Adrenal gland (tissue), 12 donors: Measurements from ENCODE around the gene CD70. TPM values are rescaled to one million over a fixed set of nuclear protein-coding genes. Genes with fewer than 3 reads are reported as not detected.
"Not testable (repeated sequence)": the region's sequence is repeated elsewhere in the genome, so short reads cannot be mapped to it uniquely, and the experiment has no call there.

Experiments used
- DNase-seq, 7 donors: peaks; one replicate each; pipeline ENCODE4 v3.0.0-alpha.2; 2019 to 2020
- H3K27ac ChIP-seq, 5 donors: fragments of 200-600 bp; sonication (generic) in 4 of 5; 1 replicate in 3 of 5; 2 replicates in 2 of 5; pipeline versions ENCODE4 v1.5.1 to v1.8.0; 2016 to 2020; ENCODE audit warnings: mild to moderate bottlenecking in 1 of 5
- H3K27me3 ChIP-seq: fragments of 200-600 bp; 2 replicates; pipeline ENCODE4 v1.8.0; 2021
- H3K36me3 ChIP-seq, 2 donors: fragments of 200-600 bp; replicated peaks in 1 of 2; 1 replicate in 1 of 2; 2 replicates in 1 of 2; pipeline versions ENCODE4 v1.5.1 to v1.8.0; 2018 to 2022
- H3K4me1 ChIP-seq, 2 donors: fragments of 200-600 bp; replicated peaks in 1 of 2; 1 replicate in 1 of 2; 2 replicates in 1 of 2; pipeline versions ENCODE4 v1.5.1 to v1.8.0; 2018 to 2021
- H3K4me3 ChIP-seq, 4 donors: fragments of 200-600 bp; sonication (generic) in 3 of 4; one replicate each; pipeline ENCODE4 v1.5.1; 2016 to 2018
- H3K9me3 ChIP-seq, 3 donors: fragments of 200-600 bp; sonication (generic) in 1 of 3; replicated peaks in 1 of 3; 1 replicate in 2 of 3; 2 replicates in 1 of 3; pipeline versions ENCODE4 v1.5.1 to v1.8.0; 2016 to 2021
- POLR2A ChIP-seq, 2 donors: fragments of 450-650 bp; IDR thresholded peaks; one replicate each; pipeline ENCODE4 v1.6.1; 2017; ENCODE audit warnings: antibody characterized with exemption in 2 of 2, mild to moderate bottlenecking in 2 of 2, moderate library complexity in 1 of 2
- WGBS, 4 donors: extraction: QIAGEN DNeasy Blood & Tissue Kit in 2 of 4; methylation state at CpG; one replicate each; pipeline versions ENCODE4 v1.1.5 to v1.1.7; 2013 to 2017; 5-methylcytosine and 5-hydroxymethylcytosine counted together
- intact Hi-C, 2 donors: fragments of 100-400 bp; cut with DNase I; formaldehyde crosslinking; loops; one replicate each; pipeline versions ENCODE4 v1.14.1 to v1.15.0; 2022 to 2023
- polyA plus RNA-seq, 3 donors: library from polyadenylated mRNA; stranded (reverse); fragments of 200-250 nt in 2 of 3; fragments of 350-450 nt in 1 of 3; fragmentation: Illumina TruSeq in 1 of 3; extraction: RNeasy Lipid Tissue Mini Kit (QIAGEN cat#74804) in 1 of 3; gene quantifications; one replicate each; pipeline ENCODE4 v1.2.3, GENCODE V29; 2013 to 2014
- total RNA-seq, 9 donors: library from RNA; depleted of rRNA in 4 of 9; stranded (reverse); fragments of >200 nt in 4 of 9; fragments of 120-200 nt in 1 of 9; fragmentation: NEBNext Ultra II Directional in 1 of 9; extraction: Animal tissue kit (Norgen Biotek cat#: 25700) in 1 of 9; gene quantifications; one replicate each; pipeline versions ENCODE4 v1.1.0 to v1.2.4, GENCODE V29; 2013 to 2023
- TF ChIP-seq, protein P1 (sequence below), 6 experiments: fragments of 450-650 bp in 4 of 6; fragments of 200-600 bp in 2 of 6; sonication (generic) in 1 of 6; IDR thresholded peaks; 1 replicate in 5 of 6; 2 replicates in 1 of 6; pipeline versions ENCODE4 v1.5.1 to v1.8.0; 2016 to 2021; ENCODE audit warnings: antibody characterized with exemption in 6 of 6, mild to moderate bottlenecking in 2 of 6, moderate library complexity in 1 of 6
- donor health status: healthy with polysubstance abuse.
- donor health status: Bipolar disorder and iron deficiency.
- donor health status: DM: yes; HTN: yes; CAD: no.
- donor health status: DM: no; HTN: no; CAD: no.
- donor health status: DM: no; HTN: no; CAD: no.
- donor health status: DM: yes; HTN: yes; CAD: no.

CD70 gene
- total and polyA plus RNA-seq, 12 donors: 0.27 to 0.34 TPM; not detected in 10

- DNase-seq: no peak
- Histone ChIP-seq H3K36me3 (no peaks in the 10 kb centered on the region), H3K4me1 (no peaks in the 10 kb centered on the region), H3K9me3 (no peaks in the 10 kb centered on the region), H3K27me3 (peaks cover 14% of the 10 kb centered on the region), H3K27ac (no peak overlapping the region), H3K4me3 (no peak overlapping the region)
- intact Hi-C loops: no loop called here
- TF ChIP-seq, protein P1, sequence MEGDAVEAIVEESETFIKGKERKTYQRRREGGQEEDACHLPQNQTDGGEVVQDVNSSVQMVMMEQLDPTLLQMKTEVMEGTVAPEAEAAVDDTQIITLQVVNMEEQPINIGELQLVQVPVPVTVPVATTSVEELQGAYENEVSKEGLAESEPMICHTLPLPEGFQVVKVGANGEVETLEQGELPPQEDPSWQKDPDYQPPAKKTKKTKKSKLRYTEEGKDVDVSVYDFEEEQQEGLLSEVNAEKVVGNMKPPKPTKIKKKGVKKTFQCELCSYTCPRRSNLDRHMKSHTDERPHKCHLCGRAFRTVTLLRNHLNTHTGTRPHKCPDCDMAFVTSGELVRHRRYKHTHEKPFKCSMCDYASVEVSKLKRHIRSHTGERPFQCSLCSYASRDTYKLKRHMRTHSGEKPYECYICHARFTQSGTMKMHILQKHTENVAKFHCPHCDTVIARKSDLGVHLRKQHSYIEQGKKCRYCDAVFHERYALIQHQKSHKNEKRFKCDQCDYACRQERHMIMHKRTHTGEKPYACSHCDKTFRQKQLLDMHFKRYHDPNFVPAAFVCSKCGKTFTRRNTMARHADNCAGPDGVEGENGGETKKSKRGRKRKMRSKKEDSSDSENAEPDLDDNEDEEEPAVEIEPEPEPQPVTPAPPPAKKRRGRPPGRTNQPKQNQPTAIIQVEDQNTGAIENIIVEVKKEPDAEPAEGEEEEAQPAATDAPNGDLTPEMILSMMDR (IDR thresholded peaks at IDR 0.05): no peak
- no peak for TF ChIP-seq POLR2A (IDR thresholded peaks at IDR 0.05)
- WGBS, 4 donors: 78 to 82% (median 81%) methylated on average over 11 of the region's 11 CpGs
These were observed 14.0 kb upstream of the CD70 start for GRCh38 chr19:6604906-6605305.

DNA sequence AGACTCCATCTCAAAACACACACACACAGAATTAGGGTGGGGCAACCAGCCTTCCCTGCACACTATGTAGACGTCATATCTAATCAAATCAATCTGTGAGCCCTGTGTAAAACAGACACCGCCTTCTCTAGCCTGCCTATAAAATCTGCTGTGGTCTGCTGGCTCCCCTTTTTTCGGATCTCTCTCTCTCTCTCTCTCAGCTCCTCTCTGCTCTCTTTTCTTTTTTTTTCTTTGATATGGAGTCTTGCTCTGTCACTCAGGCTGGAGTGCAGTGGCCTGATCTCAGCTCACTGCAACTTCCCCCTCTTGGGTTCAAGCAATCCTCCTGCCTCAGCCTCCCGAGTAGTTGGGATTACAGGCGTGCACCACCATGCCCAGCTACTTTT lies 11.8 kb upstream of the CD70 start:
- WGBS, 4 donors: 74 to 80% (median 76%) methylated on average over 5 of the region's 5 CpGs
- Histone ChIP-seq H3K9me3 (no peaks in the 10 kb centered on the region), H3K4me3 (no peak overlapping the region), H3K27me3 (peaks cover 4% of the 10 kb centered on the region), H3K27ac (no peak overlapping the region), H3K36me3 (no peaks in the 10 kb centered on the region), H3K4me1 (no peaks in the 10 kb centered on the region)
- intact Hi-C loops: no loop called here
- no peak for DNase-seq
- TF ChIP-seq, protein P1 (IDR thresholded peaks at IDR 0.05): no peak
- no peak for TF ChIP-seq POLR2A (IDR thresholded peaks at IDR 0.05)

DNA sequence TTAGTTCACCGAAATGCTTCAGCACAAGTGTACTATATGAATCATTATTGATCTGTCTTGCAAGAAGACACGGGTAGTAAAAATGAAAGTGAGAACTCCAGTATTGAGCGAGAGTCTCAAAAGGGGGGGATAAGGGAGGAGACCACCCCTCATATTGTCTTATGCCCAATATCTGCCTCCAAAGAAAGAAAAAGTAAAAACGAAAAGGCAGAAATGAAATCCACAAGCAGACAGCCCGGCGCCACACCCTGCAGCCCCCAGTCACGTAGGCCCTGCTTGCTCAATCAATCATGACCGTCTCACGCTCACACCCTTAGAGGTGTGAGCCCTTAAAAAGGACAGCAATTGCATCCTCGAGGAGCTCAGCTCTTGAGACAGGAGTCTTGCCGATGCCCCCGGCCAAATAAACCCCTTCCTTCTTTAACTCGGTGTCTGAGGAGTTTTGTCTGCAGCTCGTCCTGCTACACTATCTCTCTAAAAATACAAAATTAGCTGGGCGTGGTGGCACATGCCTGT lies 10.6 kb upstream of the CD70 start:
- 70 to 74% (median 72%) methylated on average over 15 of the region's 15 CpGs for WGBS, 4 donors
- H3K36me3 ChIP-seq, DNase-seq, H3K27me3 ChIP-seq, intact Hi-C loops, H3K27ac ChIP-seq, H3K4me3 ChIP-seq, H3K9me3 ChIP-seq, H3K4me1 ChIP-seq: not testable (repeated sequence)

- intact Hi-C loops, DNase-seq, H3K9me3 ChIP-seq, H3K27me3 ChIP-seq, H3K36me3 ChIP-seq, H3K27ac ChIP-seq, H3K4me3 ChIP-seq, H3K4me1 ChIP-seq: not testable (repeated sequence)
- WGBS, 4 donors: 75 to 83% (median 81%) methylated on average over 10 of the region's 10 CpGs
These were observed 10.1 kb upstream of the CD70 start for GRCh38 chr19:6600951-6601536.

DNA sequence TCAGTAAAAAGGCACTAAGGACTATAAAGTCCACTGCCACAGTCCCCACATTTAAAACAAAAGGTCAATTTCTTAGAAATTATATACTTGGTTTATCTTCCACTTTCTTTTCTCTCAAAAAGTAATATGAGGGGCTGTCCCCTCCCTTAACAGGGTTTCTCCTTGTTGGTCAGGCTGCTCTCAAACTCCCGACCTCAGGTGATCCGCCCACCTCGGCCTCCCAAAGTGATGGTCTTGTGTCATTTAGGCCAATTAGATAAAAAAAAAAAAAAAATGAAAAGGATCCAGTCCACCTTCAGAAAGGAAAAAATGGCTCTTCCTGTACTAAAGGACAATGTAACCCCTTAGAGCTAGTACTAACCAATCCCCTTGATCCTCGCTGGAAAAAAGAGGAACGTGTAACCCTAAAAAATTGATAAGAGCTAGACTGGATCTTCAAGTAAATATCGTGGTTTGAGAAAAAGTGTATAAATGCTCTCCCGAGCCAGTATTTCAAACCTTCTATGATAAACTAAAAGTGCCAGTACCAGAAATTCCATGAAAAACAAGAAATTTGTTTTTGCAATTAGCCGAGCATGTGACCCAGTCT lies 9.0 kb upstream of the CD70 start:
- intact Hi-C loops: no loop called here
- Histone ChIP-seq H3K4me1 (no peaks in the 10 kb centered on the region), H3K27ac (no peak overlapping the region), H3K9me3 (no peaks in the 10 kb centered on the region), H3K36me3 (no peaks in the 10 kb centered on the region), H3K27me3 (no peaks in the 10 kb centered on the region), H3K4me3 (no peak overlapping the region)
- DNase-seq: no peak
- WGBS, 4 donors: 76 to 81% (median 78%) methylated on average over 8 of the region's 8 CpGs
- TF ChIP-seq, protein P1 (IDR thresholded peaks at IDR 0.05): no peak
- no peak for TF ChIP-seq POLR2A (IDR thresholded peaks at IDR 0.05)

DNA sequence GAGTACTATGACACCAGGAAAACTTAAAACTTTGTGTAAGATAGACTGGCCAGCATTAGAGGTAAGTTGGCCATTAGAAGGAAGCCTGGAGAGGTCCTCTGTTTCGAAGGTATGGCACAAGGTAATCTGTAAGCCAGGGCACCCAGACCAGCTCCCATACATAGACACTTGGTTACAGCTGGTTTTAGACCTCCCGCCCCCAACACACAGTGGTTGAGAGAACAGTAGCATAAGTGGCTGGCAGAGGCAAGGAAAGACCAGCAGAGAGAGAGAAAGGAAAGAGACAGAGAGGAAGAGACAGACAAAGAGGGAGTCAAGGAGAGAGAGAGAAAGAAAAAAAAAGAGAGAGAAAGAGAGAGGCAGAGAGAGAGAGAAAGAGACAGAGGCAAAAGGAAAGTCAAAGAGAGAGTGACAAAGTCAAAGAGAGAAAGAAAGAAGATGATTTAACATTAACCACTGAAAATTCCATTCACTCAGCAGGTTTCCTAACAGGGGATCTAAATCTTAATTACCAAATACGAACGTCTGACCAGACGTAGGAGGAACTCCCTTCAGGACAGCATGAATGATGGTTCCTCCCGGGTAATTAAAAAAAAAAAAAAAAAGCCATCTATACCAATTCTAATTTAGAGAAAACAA lies 7.4 kb upstream of the CD70 start:
- DNase-seq, H3K9me3 ChIP-seq, H3K4me3 ChIP-seq, H3K27ac ChIP-seq, H3K36me3 ChIP-seq, H3K27me3 ChIP-seq, intact Hi-C loops, H3K4me1 ChIP-seq: not testable (repeated sequence)
- WGBS, 4 donors: 45 to 67% (median 55%) methylated on average over 6 of the region's 6 CpGs

- H3K9me3 ChIP-seq, H3K36me3 ChIP-seq, H3K27ac ChIP-seq, intact Hi-C loops, H3K27me3 ChIP-seq, DNase-seq, H3K4me3 ChIP-seq, H3K4me1 ChIP-seq: not testable (repeated sequence)
- WGBS, 4 donors: 88 to 90% (median 89%) methylated on average over 30 to 34 of the region's 34 CpGs
These were observed 6.7 kb upstream of the CD70 start for GRCh38 chr19:6597471-6598253.
